Brain microvascular endothelial cell (primary cell): ENCODE measurements around the gene MON2.
"Not testable (repeated sequence)": the region's sequence is repeated elsewhere in the genome, so short reads cannot be mapped to it uniquely, and the experiment has no call there.

ENCODE experiments used
- DNase-seq: peaks from one replicate; pipeline ENCODE4 v3.0.0-alpha.2; 2020
- H3K27ac ChIP-seq: fragments of 250-450 bp; sonication (Bioruptor Pico); 2 replicates; pipeline ENCODE4 v1.5.1; 2020; ENCODE audit warnings: mild to moderate bottlenecking, moderate library complexity
- H3K27me3 ChIP-seq: fragments of 250-450 bp; sonication (Bioruptor Pico); replicated peaks from 2 replicates; pipeline ENCODE4 v1.5.1; 2020; ENCODE audit warnings: mild to moderate bottlenecking
- H3K36me3 ChIP-seq: fragments of 250-450 bp; sonication (Bioruptor Pico); replicated peaks from 2 replicates; pipeline ENCODE4 v1.5.1; 2020; ENCODE audit warnings: mild to moderate bottlenecking
- H3K4me3 ChIP-seq: 2 replicates; pipeline ENCODE4 v1.5.1; 2011; ENCODE audit warnings: low read depth, mild to moderate bottlenecking, control low read depth, low read length, moderate library complexity
- CTCF ChIP-seq: IDR thresholded peaks from 2 replicates; pipeline ENCODE4 v1.5.1; 2011; ENCODE audit warnings: low read depth, mild to moderate bottlenecking, moderate library complexity, low read length, control low read depth, inconsistent platforms; ENCODE audit errors: missing control alignments
- in situ Hi-C: cut with HindIII; loops from 2 replicates; pipeline ENCODE4 v1.10.0; 2017; ENCODE audit warnings: low sequenced_read_pairs, low pct_ligation_motif_present

MON2 gene

GRCh38 chr12:62543324-62543723, 76.7 kb downstream of the MON2 start:
- peaks cover 11% of the 10 kb centered on the region for H3K36me3 ChIP-seq
- H3K27me3 ChIP-seq, result no peaks in the 10 kb centered on the region
- H3K4me3 ChIP-seq, result no peak overlapping the region
- no peak for DNase-seq
- in situ Hi-C loops, result no loop called here
- H3K27ac ChIP-seq, result no peak overlapping the region
- no peak for TF ChIP-seq CTCF

GRCh38 chr12:62543741-62544140, 77.1 kb downstream of the MON2 start:
- in situ Hi-C loops, result no loop called here
- Histone ChIP-seq H3K27ac (no peak overlapping the region), H3K36me3 (peaks cover 11% of the 10 kb centered on the region), H3K4me3 (no peak overlapping the region), H3K27me3 (no peaks in the 10 kb centered on the region)
- TF ChIP-seq CTCF, result no peak
- no peak for DNase-seq

- Histone ChIP-seq H3K4me3 (no peak overlapping the region), H3K27ac (no peak overlapping the region), H3K36me3 (peaks cover 29% of the 10 kb centered on the region), H3K27me3 (no peaks in the 10 kb centered on the region)
- no peak for TF ChIP-seq CTCF
- DNase-seq, result no peak
- in situ Hi-C loops, result no loop called here
Observed at GRCh38 chr12:62552906-62553556, 86.4 kb downstream of the MON2 start.

- peaks cover 15% of the 10 kb centered on the region for H3K36me3 ChIP-seq
- H3K4me3 ChIP-seq, DNase-seq, H3K27me3 ChIP-seq, H3K27ac ChIP-seq, in situ Hi-C loops: not testable (repeated sequence)
Observed at GRCh38 chr12:62559366-62559765, 92.7 kb downstream of the MON2 start.

- Histone ChIP-seq H3K27me3 (no peaks in the 10 kb centered on the region), H3K4me3 (no peak overlapping the region), H3K27ac (peak overlapping the region; percentile 30), H3K36me3 (peaks cover 5% of the 10 kb centered on the region)
- no peak for TF ChIP-seq CTCF
- DNase-seq, result peak; percentile 63
- in situ Hi-C loops, result no loop called here
Observed at GRCh38 chr12:62562846-62563245, 96.2 kb downstream of the MON2 start.

GRCh38 chr12:62575036-62575435, 108.4 kb downstream of the MON2 start:
- H3K36me3 ChIP-seq, result no peaks in the 10 kb centered on the region
- TF ChIP-seq CTCF, result no peak

More at GRCh38 chr12:62575036-62575435, 108.4 kb downstream of the MON2 start:
- Histone ChIP-seq H3K27ac (no peak overlapping the region), H3K27me3 (no peaks in the 10 kb centered on the region), H3K4me3 (no peak overlapping the region)
- DNase-seq, result no peak
- in situ Hi-C loops, result no loop called here
